AG04449 (cell line): ENCODE data around the gene CELA1.

Source experiments
- CTCF ChIA-PET: fragments of 350-600 bp; formaldehyde crosslinking; extraction: SDS; loops from one replicate; lab custom pipeline; 2021; ENCODE audit warnings: antibody characterized with exemption; lab: Yijun Ruan, JAX
- POLR2A ChIA-PET: fragments of 400-600, 350-600 bp; formaldehyde crosslinking; extraction: SDS; loops from one replicate; lab custom pipeline; 2020; ENCODE audit warnings: antibody characterized with exemption, inconsistent platforms; lab: Yijun Ruan, JAX
- DNase-seq: peaks from one replicate; pipeline ENCODE4 v3.0.0-alpha.2; 2010; ENCODE audit warnings: low read depth, low spot score
- H3K4me3 ChIP-seq: 2 replicates; pipeline ENCODE4 v1.5.1; 2011; ENCODE audit warnings: low read depth, mild to moderate bottlenecking, control low read depth, low read length
- CTCF ChIP-seq: IDR thresholded peaks from one replicate; pipeline ENCODE4 v1.5.1; 2011; ENCODE audit warnings: mild to moderate bottlenecking, moderate library complexity, low read length, control low read depth, inconsistent platforms; ENCODE audit not compliant: insufficient read depth; ENCODE audit errors: missing control alignments

Gene CELA1

GRCh38 chr12:51377099-51377984 lies 30.9 kb upstream of the CELA1 start:
- no peak overlapping the region for H3K4me3 ChIP-seq
- ChIA-PET CTCF (interaction anchor here (0.6 to 1.2 kb wide), 3 partner anchors 10 to 34 kb away, joined by 3 read pairs; no protein-coding TSS in a partner anchor), POLR2A (no interaction called here)
- TF ChIP-seq CTCF, result no peak
- no peak for DNase-seq

GRCh38 chr12:51374856-51375255 lies 28.4 kb upstream of the CELA1 start:
- no peak for TF ChIP-seq CTCF
- no peak for DNase-seq
- no peak overlapping the region for H3K4me3 ChIP-seq
- ChIA-PET POLR2A (no interaction called here), CTCF (interaction anchor here (0.7 kb wide), 1 partner anchor 9 kb away, joined by 3 read pairs; no protein-coding TSS in a partner anchor)

DNA sequence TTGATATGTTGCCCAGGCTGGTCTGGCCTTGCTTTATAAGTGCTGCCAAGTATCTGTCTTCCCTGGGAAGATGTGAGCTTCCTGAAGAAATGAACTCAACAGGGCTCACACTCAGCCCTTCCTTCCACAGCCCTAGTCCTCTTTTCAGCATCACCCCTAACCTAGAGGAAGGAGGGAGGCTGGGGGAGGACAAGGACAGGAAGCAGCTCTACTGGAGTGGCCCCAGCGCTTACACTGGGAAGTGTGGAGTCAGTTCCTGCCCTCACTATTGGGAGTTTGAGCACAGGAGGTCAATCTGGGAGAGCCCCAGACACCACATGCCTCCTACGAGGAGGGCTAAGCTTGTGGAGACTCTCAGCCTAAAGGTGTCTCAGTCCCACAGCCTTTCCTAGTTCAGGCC lies 27.9 kb upstream of the CELA1 start:
- H3K4me3 ChIP-seq, result no peak overlapping the region
- DNase-seq, result no peak
- ChIA-PET CTCF (interaction anchor here (0.7 to 1.0 kb wide), 2 partner anchors 10 to 450 kb away, joined by 3 read pairs; no protein-coding TSS in a partner anchor), POLR2A (no interaction called here)
- TF ChIP-seq CTCF, result no peak

- ChIA-PET POLR2A (no interaction called here), CTCF (interaction anchor here (1.0 kb wide), 2 partner anchors 21 to 451 kb away, joined by 3 read pairs; no protein-coding TSS in a partner anchor)
- TF ChIP-seq CTCF, result no peak
- no peak overlapping the region for H3K4me3 ChIP-seq
- no peak for DNase-seq
Measured at GRCh38 chr12:51373187-51373586, 26.7 kb upstream of the CELA1 start.

DNA sequence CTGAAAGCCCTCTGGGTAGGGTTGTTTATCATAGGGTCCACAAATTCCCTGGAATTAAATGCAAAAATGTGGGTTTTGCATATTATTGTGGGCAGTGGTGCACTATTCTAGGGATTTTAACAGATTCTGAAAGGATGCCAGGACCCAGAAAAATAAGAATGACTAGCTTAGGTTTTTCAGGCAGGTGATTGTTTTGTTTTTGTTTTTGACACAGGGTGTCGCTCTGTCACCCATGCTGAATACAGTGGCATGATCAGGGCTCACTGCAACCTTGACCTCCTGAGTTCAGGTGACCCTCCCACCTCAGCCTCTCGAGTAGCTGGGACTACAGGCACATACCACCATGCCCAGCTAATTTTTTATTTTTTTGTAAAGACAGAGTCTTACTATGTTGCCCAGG lies 25.5 kb upstream of the CELA1 start:
- no peak for DNase-seq
- POLR2A ChIA-PET, result interaction anchor here (1.0 to 1.3 kb wide), 5 partner anchors 10 to 289 kb away, joined by 3 to 6 read pairs (median 4); partner anchors contain the start of genes CSRNP2 and GALNT6

More for the DNA sequence above, 25.5 kb upstream of the CELA1 start:
- no peak for TF ChIP-seq CTCF
- CTCF ChIA-PET, result interaction anchor here (0.8 to 1.3 kb wide), 7 partner anchors 9 to 449 kb away, joined by 3 to 6 read pairs (median 4); no protein-coding TSS in a partner anchor
- no peak overlapping the region for H3K4me3 ChIP-seq
